ENCODE data around the gene GREM2.

The GREM2 gene

GRCh38 chr1:240445369-240445768 lies 166.6 kb downstream of the GREM2 start:
- DNase-seq (ENCODE audit: low read depth) = no peak

- DNase-seq (ENCODE audit: low read depth) = no peak
Observed at GRCh38 chr1:240441669-240442068, 170.3 kb downstream of the GREM2 start.
